HAP-1 (cell line): ENCODE results near the gene PROCR.
"Not testable (repeated sequence)": the region's sequence is repeated elsewhere in the genome, so short reads cannot be mapped to it uniquely, and the experiment has no call there.

Experiments
- DNase-seq, 2 experiments: peaks; one replicate each; pipeline ENCODE4 v3.0.0-alpha.2; 2016 to 2020; ENCODE audit warnings: low spot score in 2 of 2
- H3K27me3 ChIP-seq: fragments of 250-450 bp; sonication (Bioruptor Pico); 2 replicates; pipeline ENCODE4 v1.5.1; 2020; ENCODE audit warnings: low read depth, mild to moderate bottlenecking, moderate library complexity
- H3K36me3 ChIP-seq: fragments of 250-450 bp; sonication (Bioruptor Pico); replicated peaks from 2 replicates; pipeline ENCODE4 v1.5.1; 2020; ENCODE audit warnings: mild to moderate bottlenecking
- H3K4me1 ChIP-seq: fragments of 250-450 bp; sonication (Bioruptor Pico); 2 replicates; pipeline ENCODE4 v1.5.1; 2020; ENCODE audit warnings: mild to moderate bottlenecking
- H3K4me3 ChIP-seq: fragments of 250-450 bp; sonication (Bioruptor Pico); 2 replicates; pipeline ENCODE4 v1.5.1; 2020; ENCODE audit warnings: mild to moderate bottlenecking, moderate library complexity
- H3K9me3 ChIP-seq: fragments of 250-450 bp; sonication (Bioruptor Pico); 2 replicates; pipeline ENCODE4 v1.5.1; 2020; ENCODE audit warnings: mild to moderate bottlenecking, moderate library complexity
- in situ Hi-C: fragments of 300-500 bp; cut with MboI; formaldehyde crosslinking; loops from 3 replicates; pipeline ENCODE4 v1.14.3; 2020; ENCODE audit warnings: low sequenced_read_pairs, inconsistent platforms, mixed read lengths

PROCR gene

DNA sequence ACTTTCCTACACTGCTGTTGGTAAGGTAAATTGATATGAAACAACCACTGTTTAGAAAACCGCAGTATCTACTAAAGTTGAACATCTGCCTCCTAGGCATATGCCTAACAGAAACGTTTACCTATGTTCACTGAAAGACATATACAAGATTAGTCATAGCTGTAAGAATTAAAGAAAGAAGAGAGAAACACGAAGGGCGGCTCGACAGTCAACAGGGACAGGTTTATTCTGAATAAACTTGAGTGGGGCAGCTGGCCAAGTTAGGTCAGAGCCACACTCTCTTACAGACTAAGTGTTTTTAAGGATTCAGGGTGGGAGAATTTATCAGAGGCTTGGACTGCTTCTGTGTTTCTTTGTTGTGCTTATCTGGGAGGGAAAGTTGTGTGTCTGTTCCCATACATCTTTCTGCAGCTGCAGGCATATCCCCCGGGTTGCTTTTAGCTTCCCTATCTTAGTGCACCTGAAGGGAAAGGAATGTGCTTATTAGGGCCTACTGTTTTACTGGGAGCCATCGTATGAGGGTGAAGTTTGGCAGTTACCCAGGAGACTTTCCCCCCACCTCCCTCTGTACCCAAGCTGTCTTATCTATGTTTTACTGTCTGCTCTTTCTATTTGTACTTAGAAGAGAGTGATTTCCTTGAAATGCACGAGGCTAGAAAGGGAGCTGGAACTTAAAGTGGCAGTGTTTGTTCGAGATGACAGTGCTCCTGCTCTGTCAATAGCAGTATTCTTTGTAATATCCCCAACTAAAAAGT, 20.4 kb downstream of the PROCR start:
- peaks cover 5% of the 10 kb centered on the region for H3K4me1 ChIP-seq
- no peak overlapping the region for H3K4me3 ChIP-seq
- H3K9me3 ChIP-seq, result 0 out of 2 replicates have a peak, but pooled peaks cover 6% of the 10 kb centered on the region
- in situ Hi-C loops, result no loop called here
- no peaks in the 10 kb centered on the region for H3K36me3 ChIP-seq
- DNase-seq, result no peak
- H3K27me3 ChIP-seq, result no peaks in the 10 kb centered on the region

DNA sequence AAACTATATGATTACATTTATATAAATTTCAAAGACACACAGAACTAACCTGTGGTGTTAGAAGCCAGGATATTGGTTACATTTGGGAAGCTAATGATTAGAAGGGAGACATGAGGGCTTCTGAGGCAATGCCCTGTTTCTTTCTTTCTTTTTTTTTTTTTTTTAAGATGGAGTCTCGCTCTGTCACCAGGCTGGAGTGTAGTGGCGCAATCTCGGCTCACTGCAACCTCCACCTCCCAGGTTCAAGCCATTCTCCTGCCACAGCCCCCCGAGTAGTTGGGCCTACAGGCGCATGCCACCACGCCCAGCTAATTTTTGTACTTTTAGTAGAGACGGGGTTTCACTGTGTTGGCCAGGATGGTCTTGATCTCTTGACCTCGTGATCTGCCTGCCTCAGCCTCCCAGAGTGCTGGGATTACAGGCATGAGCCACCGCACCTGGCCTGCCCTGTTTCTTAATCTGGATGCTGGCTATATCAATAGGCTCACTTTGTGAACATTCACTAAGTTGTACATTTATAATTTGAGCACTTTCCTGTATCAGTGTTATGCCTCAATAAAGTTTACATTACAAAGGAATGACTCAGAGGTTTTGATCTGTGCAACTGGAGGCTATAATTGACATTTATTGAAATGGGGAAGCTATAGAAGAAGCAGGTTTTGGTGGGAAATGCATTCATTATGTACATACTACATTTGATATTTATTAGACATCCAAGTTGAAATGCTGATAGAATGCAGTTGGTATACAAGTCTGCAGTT, 21.3 kb downstream of the PROCR start:
- in situ Hi-C loops, H3K36me3 ChIP-seq, H3K9me3 ChIP-seq, H3K4me3 ChIP-seq, H3K27me3 ChIP-seq, H3K4me1 ChIP-seq: not testable (repeated sequence)
- peak in 1 of 2 experiments; percentile 22 for DNase-seq

DNA sequence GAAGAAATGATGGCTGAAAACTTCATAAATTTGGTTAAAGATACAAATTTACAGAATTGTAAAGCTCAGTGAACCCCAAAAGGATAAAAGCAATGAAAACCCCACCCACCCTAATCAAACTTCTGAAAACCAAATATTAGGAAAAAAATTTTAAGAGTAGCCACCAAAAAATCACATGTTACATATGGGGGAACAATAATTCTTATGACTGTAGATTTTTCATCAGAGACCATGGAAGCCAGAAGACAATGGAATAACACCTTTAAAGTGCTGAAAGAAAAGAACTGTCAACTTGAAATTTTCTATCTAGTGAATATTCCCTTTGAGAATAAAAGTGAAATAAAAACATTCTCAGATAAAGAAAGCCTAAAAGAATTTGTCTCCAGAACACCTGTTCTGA, 24.4 kb downstream of the PROCR start:
- no peak for DNase-seq
- no peak overlapping the region for H3K4me3 ChIP-seq
- in situ Hi-C loops, result no loop called here
- no peaks in the 10 kb centered on the region for H3K27me3 ChIP-seq
- H3K4me1 ChIP-seq, result peaks cover 5% of the 10 kb centered on the region
- no peaks in the 10 kb centered on the region for H3K36me3 ChIP-seq
- H3K9me3 ChIP-seq, result peaks cover 12% of the 10 kb centered on the region

GRCh38 chr20:35199740-35200139, 27.9 kb downstream of the PROCR start:
- H3K4me1 ChIP-seq, result no peaks in the 10 kb centered on the region
- in situ Hi-C loops, result loop anchor here (10.0 kb wide), 1 partner anchor 365 kb away; no protein-coding TSS in a partner anchor
- H3K27me3 ChIP-seq, result no peaks in the 10 kb centered on the region
- H3K9me3 ChIP-seq, result peaks cover 12% of the 10 kb centered on the region
- H3K4me3 ChIP-seq, result no peak overlapping the region
- no peak for DNase-seq
- H3K36me3 ChIP-seq, result no peaks in the 10 kb centered on the region

- no peaks in the 10 kb centered on the region for H3K4me1 ChIP-seq
- in situ Hi-C loops, result loop anchor here (10.0 kb wide), 1 partner anchor 365 kb away; no protein-coding TSS in a partner anchor
- no peak for DNase-seq
These were observed 28.4 kb downstream of the PROCR start for GRCh38 chr20:35200267-35200666.

DNA sequence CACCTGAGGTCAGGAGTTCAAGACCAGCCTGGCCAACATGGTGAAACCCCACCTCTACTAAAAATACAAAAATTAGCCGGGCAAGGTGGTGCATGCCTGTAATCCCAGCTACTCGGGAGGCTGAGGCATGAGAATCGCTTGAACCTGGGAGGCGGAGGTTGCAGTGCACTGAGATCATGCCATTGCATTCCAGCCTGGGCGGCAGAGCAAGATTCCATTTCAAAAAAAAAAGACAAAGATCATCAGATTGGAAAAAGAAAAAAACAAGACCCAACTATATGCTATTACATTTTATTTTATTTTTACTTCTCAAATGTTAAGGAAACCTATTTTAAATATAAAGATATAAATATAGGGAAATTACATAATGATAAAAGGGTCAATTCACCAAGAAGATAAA, 29.6 kb downstream of the PROCR start:
- in situ Hi-C loops, result loop anchor here (10.0 kb wide), 1 partner anchor 367 kb away; no protein-coding TSS in a partner anchor

More at GRCh38 chr20:35200267-35200666, 28.4 kb downstream of the PROCR start:
- Histone ChIP-seq H3K27me3 (no peaks in the 10 kb centered on the region), H3K4me3 (no peak overlapping the region), H3K36me3 (no peaks in the 10 kb centered on the region), H3K9me3 (peaks cover 12% of the 10 kb centered on the region)

GRCh38 chr20:35206802-35207201, 34.9 kb downstream of the PROCR start:
- in situ Hi-C loops, result loop anchor here (10.0 kb wide), 1 partner anchor 372 kb away; no protein-coding TSS in a partner anchor
- Histone ChIP-seq H3K27me3 (no peaks in the 10 kb centered on the region), H3K4me1 (no peaks in the 10 kb centered on the region), H3K4me3 (no peak overlapping the region), H3K36me3 (no peaks in the 10 kb centered on the region), H3K9me3 (no peaks in the 10 kb centered on the region)
- DNase-seq, result no peak

More for the DNA sequence above, 29.6 kb downstream of the PROCR start:
- H3K27me3 ChIP-seq, DNase-seq, H3K4me1 ChIP-seq, H3K36me3 ChIP-seq, H3K4me3 ChIP-seq: not testable (repeated sequence)
- H3K9me3 ChIP-seq, result peaks cover 12% of the 10 kb centered on the region

GRCh38 chr20:35207950-35208611, 36.2 kb downstream of the PROCR start:
- peak; percentile 66 to 92 for DNase-seq
- no peak overlapping the region for H3K4me3 ChIP-seq
- in situ Hi-C loops, result loop anchor here (10.0 kb wide), 1 partner anchor 373 kb away; no protein-coding TSS in a partner anchor

GRCh38 chr20:35215066-35215956, 43.4 kb downstream of the PROCR start:
- H3K36me3 ChIP-seq, result no peaks in the 10 kb centered on the region
- no peaks in the 10 kb centered on the region for H3K9me3 ChIP-seq
- in situ Hi-C loops, result no loop called here
- H3K27me3 ChIP-seq, result 0 out of 2 replicates have a peak, but pooled peaks cover 3% of the 10 kb centered on the region
- no peak for DNase-seq
- H3K4me3 ChIP-seq, result no peak overlapping the region
- H3K4me1 ChIP-seq, result no peaks in the 10 kb centered on the region

More at GRCh38 chr20:35207950-35208611, 36.2 kb downstream of the PROCR start:
- H3K9me3 ChIP-seq, result no peaks in the 10 kb centered on the region
- H3K4me1 ChIP-seq, result no peaks in the 10 kb centered on the region
- H3K36me3 ChIP-seq, result no peaks in the 10 kb centered on the region
- H3K27me3 ChIP-seq, result no peaks in the 10 kb centered on the region

DNA sequence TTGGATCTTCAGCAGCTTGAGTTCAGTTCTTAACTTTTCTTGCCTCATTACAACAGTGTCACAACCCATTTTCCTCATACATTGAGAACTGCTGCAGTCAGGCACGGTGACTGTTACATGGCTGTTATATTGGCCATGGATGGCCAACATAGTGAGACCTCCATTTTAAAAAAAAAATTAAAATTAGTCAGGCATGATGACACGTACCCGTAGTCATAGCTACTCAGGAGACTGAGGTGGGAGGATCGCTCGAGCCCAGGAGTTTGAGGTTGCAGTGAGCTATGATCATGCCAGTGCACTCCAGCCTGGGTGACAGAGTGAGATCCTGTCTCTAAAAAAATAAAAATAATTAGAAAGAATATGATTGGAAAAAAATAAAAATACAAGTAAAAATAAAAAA, 44.7 kb downstream of the PROCR start:
- in situ Hi-C loops, result no loop called here
- H3K36me3 ChIP-seq, result no peaks in the 10 kb centered on the region
- no peak for DNase-seq
- H3K4me1 ChIP-seq, result peaks cover 6% of the 10 kb centered on the region
- H3K4me3 ChIP-seq, result no peak overlapping the region
- H3K9me3 ChIP-seq, result no peaks in the 10 kb centered on the region
- H3K27me3 ChIP-seq, result 0 out of 2 replicates have a peak, but pooled peaks cover 3% of the 10 kb centered on the region

- DNase-seq, result no peak
- in situ Hi-C loops, result no loop called here
- H3K27me3 ChIP-seq, result peaks cover 4% of the 10 kb centered on the region
These were observed 52.1 kb downstream of the PROCR start for GRCh38 chr20:35223941-35224340.

DNA sequence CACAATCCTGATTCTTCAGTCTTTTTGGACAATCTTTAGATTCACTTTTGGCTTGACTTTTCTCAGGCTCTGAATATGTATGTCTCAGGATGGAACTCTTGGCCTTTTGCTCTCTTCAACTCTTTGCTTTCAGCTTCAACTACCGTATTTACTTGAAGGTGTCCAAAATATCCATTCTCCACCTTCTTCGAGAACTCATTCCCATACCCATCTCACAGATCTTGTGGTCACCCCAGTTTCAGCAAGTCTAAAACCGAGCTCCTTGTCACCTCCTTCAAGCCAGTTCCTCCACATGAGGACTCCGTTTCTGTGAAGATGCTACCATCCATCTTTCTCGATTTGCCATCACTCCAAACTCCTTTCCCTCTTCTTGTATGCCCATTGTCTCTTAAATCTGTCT, 52.7 kb downstream of the PROCR start:
- Histone ChIP-seq H3K4me1 (peaks cover 6% of the 10 kb centered on the region), H3K36me3 (no peaks in the 10 kb centered on the region), H3K4me3 (no peak overlapping the region), H3K27me3 (peaks cover 4% of the 10 kb centered on the region), H3K9me3 (no peaks in the 10 kb centered on the region)
- no peak for DNase-seq
- in situ Hi-C loops, result no loop called here

More at GRCh38 chr20:35223941-35224340, 52.1 kb downstream of the PROCR start:
- H3K9me3 ChIP-seq, result no peaks in the 10 kb centered on the region
- no peak overlapping the region for H3K4me3 ChIP-seq
- no peaks in the 10 kb centered on the region for H3K36me3 ChIP-seq
- H3K4me1 ChIP-seq, result peaks cover 6% of the 10 kb centered on the region
